Mesenteric fat pad (tissue), 1 donor: ENCODE results near the gene ZBTB20. TPM values are rescaled to one million over a fixed set of nuclear protein-coding genes. Genes with fewer than 3 reads are reported as not detected.

Experiments used
- DNase-seq: peaks from one replicate; pipeline ENCODE4 v3.0.0-alpha.2; 2020; ENCODE audit warnings: low spot score
- total RNA-seq: library from RNA; stranded (reverse); fragmentation: NEBNext Ultra II Directional; extraction: Animal tissue kit (Norgen Biotek cat#: 25700); gene quantifications from one replicate; pipeline ENCODE4 v1.2.1, GENCODE V29; 2021
- donor health status: DM: yes; HTN: yes; CAD: no.

The ZBTB20 gene
- total RNA-seq, 1 donor from 2014 or later = 54.4 TPM

DNA sequence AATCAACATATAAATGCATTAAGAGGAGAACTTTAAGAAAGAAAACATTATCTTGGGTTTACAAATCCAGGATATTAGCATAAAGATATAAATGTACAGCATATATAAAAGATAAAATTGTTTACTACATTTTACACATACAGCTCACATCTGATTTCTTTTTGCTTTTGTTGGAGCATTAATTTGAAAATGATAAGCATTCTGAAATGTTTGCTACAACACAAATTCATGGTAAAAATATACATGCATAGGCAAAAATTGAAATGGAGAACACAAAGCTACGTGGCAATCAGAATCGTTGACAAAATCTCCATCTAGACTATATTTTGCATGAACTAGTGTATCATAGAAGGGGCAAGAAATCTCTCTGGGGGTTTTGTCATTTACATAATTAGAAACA is 694.2 kb downstream of the ZBTB20 start:
- DNase-seq = no peak

DNA sequence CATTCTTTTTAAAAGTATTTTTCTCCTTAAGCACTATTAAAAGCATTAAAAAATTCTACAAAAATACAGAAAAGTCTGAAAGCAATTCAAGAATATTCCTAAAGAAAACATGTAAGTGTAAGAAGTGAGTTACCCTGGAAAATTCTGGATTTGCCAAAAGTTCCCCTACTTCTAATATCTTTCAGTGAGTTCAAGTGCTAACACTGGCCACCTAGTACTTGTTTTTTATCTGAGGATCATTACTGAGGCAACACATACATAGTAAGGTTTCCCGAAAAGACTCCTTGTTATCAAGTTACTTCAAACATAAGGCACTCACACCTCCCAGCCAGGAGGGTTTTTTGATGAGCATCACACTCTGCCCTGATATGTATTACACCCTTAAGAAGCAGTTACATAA is 694.8 kb downstream of the ZBTB20 start:
- no peak for DNase-seq

DNA sequence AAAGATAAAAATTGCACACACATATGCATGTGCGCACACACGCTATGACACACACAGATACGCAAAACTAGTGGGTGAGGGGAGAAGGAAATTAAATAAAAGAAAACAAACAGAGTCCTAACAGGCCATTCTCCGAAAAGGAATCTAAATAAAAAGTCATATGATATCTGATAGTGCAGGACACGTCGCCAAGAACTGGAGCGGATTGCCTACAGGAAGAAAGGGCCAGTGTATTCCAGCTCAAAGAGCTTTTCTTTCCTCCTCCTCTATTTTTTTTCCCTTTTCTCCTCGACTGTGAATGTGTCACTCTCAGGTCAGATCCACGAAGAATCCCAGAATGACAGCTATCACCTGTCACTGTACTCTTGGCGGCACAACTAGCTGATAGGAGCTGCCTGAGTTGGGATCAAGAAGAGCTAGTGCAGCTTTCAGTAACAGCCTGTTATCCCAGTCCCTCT is 695.5 kb downstream of the ZBTB20 start:
- no peak for DNase-seq

DNA sequence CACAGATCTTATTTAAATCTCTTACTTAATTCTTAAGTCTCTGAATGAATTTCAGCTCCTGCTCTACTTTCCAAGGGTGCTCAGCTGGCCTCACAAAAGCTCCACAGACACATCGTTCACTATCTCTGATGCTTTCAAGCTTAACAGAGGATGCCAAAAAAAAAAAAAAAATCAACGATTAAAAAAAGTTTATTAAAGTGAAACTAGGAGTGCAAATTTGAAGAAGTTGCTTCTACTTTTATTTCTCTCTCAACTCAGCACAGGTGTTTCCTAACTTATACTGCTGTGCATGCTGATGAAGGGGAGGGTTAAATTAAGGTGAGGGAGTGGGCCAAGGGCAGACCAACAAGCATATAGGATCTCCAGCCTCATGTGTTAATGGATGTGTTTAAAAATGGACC is 696.0 kb downstream of the ZBTB20 start:
- DNase-seq = no peak

DNA sequence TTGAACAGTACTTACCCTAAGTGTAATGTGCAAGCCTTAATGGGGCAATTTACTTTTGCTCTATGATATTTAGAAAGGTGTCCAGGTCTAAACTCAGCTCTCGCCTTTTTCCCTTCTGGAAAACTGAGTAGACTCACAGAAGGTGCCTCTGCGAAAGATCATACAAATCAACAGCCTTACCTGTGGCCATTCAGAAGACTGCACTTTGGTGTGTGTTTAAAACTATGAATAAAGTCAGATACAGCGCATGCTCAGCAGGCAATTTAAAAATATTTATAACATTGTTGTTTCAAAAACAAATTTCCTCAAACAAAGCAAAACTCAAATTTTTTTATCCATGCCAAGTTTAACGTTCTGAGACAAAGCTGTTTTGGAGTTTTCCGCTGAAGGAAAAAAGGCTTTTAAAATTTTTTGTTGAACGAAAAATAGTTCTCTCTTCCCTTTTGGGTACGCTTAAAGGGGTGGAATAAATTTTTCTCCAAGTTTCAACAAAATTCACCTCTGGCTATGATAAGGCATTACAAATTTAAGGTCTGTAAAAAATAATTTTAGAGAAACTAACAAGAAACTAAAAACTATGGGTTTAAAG is 697.0 kb downstream of the ZBTB20 start:
- DNase-seq = no peak

DNA sequence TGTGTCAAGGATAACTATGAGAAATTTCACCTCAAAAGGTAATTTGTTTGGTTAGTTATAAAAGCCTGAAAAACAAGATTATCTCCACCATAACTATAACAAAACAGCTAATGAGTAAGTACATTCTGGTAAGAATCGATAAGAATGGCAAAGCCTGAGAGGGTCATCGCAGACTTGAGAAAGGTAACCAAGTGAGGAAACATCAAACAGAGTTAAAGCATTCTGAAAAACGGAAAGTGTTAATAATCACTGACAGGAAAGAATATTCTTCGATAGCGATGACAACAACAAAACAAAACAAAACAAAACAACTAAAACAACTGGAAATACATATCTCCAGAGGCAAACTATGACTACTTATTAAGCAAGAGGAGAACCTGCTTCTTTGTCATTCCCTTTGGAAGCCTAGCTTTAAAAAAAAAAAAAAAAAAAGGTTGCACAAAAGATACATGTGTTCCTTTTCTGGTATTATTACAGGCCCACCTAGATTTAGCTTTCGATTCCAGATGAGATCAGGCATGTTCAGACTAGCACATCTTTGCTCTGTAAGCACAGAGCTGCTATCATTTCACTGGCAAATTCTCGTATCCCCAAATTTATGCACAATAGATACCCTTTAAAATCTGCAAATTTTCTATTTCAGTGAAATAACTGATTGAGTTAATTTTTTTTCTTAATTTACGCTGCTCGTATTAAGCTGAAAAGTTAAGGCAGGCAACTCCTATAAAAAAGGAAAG is 697.6 kb downstream of the ZBTB20 start:
- DNase-seq = no peak

DNA sequence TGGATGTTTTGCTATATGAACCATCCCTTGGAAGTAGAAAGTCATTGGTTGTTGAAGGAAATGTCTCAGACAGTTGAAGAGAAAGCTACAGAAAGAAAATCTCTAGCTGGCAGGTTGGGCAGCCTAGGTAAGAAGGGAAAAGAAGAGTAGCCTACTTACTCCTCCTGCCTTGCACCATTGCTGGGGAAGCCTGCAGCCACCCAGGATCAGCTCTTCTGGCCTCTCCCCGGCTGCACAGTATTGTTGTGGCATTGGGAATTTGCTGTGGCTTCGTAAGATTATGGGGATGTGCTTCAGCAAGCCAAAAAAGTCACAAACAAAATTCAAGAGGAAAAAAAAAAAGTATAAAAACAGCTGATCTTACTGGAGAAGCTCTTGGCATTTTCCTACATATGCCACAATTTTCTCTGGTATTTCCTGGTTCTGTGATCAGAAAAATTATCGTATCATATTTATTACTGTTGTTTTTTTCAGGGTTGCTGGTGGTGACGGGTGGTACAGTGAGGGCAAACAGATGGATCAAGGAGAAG is 699.1 kb downstream of the ZBTB20 start:
- no peak for DNase-seq

DNA sequence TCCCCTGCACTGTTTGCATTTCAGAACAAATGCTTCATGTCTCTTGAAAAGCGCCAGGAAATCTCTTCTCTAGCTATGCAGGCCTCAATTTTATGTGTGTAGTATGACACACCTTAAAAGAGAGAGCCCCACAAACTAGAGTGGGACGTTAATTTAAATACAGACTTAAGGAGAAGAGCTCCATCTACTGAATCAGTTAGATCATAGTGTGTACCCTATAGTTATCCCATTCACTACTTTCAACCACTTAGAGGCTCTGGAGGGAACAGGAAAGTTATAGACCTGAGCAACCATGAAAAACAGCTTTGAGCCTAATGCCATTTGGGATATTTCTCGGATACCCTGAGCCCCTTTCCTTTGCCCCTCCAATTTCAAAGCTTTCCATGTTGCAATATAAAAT is 699.5 kb downstream of the ZBTB20 start:
- DNase-seq = no peak

DNA sequence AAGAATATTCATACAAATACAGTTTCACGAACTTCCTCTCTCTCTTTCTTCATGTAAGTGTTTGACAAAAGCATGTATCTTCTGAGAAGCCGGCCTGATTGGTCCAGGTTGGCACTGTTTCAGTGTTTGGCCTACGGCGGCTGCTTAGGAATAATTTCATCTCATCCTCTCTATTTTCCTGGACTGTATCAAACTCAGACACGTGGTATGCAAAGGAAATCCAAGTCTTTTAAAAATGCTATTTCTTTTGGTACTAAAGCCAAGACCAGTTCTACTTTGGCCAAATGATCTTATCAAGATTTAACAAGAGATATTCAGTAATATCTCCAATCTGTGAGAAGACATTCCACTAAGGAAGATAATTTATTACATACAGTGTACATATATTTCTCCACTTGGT is 700.5 kb downstream of the ZBTB20 start:
- DNase-seq = no peak

DNA sequence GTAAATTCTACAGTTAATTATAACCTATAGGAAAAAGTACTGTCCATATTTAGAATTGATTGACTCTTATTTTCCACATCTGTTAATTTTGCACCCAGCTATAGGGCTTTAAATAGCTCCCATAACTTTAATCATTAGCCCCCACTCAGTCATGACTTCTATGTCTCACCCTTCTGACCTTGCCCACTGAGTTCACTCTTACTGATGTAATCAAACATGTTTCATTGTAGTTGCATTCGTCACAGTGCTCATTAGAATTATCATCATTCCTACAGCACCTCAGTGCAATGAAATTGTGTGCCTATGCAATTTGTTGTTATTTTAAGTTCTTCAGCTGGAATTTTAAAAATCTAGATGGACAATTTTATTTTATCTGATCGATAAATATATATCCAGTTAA is 701.9 kb downstream of the ZBTB20 start:
- DNase-seq = no peak

DNA sequence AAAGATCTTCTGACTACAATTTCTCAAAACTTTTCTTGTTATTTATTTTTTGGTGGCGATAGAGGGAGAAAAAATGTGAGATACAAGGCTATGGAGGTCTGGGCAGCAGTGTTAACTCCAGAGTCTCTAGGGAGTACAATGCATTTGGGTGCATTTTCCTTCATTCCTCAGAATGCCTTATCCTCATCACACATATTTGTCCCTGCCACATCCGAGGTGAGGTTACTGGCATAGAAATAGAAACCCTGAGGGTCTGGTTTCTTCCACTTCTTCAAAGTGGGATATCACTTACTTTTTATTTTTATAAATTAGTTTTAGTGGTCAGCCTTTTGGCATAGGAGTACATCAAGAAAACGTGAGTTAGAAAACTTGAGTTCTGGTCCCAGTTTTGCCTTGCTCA is 702.9 kb downstream of the ZBTB20 start:
- DNase-seq = no peak

DNA sequence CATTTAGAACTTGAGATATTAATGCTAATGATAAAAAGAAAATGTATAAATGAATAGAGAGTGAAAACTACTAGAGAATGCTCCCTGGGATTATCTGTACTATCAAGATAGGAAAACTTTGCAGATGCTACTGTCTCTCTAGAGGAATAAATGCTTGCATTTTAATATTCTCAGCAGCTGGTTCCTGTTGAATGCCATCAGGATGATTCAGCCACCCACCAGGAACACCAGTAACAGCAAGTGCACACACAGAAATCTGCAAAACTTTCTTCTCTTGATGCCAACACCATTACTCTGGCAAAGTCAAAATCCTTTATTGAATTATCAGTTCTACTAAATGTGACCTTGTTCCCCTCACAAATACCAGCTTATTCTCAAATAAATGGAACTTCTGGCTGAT is 704.8 kb downstream of the ZBTB20 start:
- no peak for DNase-seq

DNA sequence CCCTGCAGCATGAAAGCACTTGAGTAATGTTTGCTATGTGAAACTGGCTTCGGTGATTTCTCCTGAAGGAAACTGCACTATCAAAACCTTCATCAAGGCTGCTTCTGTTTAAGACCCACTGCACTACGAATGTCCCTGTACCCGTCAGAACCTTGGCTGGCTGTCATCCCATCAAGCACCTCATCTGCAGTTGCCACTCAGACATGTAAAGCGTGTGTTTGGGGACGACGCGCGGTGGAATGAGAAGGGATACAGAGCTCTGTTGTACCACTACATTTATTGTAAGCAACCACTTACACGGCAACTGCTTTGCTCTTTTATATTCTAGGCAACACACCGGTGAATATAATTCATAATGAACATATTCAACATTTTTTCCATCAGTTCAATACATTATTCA is 705.7 kb downstream of the ZBTB20 start:
- DNase-seq = no peak

DNA sequence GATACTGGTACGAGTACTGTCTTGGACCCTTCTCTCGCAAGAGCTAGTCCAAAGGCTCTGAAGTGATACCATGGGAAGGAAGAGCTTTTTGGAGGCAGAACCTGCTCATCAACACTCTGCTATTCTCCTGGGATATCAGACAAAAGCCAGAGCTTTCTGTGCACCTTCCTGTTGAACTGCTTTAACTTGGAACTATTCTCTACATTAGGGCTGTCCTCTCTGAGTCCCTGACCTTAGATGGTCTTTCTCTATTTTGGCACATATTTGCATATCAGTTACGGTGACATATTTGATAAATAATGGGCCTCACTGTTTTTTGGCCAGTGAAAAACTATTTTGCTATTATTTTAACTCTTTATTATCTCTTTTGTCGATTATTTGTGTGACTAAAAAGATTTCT is 706.4 kb downstream of the ZBTB20 start:
- no peak for DNase-seq

DNA sequence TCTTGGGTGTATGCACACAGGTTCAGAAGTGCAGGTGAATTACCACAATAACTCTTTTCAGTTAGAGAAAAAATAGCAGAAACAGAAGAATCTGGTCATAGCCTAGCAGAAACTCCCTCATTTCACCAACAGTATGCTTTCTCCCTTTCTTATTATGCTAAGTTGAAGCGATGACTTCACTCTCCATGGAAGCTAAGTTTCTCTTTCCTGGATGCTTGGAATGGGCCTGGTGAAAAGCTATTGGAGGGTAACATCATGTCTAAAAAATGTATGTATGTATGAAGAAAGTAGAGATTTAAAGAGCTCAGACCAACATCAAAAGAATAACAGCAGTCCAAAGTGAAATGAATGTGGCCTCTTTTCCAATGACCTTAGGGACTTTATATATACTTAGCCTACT is 707.8 kb downstream of the ZBTB20 start:
- no peak for DNase-seq

DNA sequence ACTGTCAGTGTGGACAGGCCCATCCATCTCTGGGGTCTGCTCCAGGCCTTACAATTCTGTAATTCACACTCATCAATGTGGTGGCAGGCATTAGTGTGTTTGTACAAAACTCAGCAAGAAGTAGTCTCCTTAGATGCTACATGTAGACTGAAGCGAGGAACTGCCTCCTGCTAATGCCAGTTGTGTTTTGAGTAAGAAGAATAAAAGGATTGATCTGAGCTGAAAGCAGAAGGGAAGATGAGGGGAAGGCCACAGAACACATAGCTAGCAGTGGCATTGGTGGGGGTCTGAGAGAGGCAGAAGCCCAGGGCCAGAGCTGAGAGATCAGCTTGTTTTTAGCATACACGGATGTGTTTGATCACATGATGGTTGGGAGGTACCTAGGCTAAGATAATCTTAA is 709.2 kb downstream of the ZBTB20 start:
- no peak for DNase-seq

DNA sequence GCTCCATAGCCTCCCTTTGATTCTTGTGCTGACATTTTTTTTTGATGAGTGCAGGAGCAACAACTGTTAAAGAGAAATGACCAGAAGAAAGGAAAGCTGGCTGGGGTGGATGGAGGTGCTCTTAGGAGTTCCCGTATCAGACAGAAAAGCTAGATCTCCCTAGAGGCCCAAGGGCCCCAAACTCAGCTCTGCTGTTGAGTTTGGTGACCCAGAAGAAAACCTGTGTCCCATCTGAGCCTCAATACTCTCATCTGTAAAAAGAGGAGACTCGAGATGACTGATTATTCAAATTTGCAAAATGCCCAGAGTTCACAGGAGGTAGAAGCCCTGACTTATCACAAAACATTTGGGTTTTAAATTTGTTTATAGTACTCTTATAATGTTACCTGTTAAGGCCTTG is 710.9 kb downstream of the ZBTB20 start:
- DNase-seq = no peak

DNA sequence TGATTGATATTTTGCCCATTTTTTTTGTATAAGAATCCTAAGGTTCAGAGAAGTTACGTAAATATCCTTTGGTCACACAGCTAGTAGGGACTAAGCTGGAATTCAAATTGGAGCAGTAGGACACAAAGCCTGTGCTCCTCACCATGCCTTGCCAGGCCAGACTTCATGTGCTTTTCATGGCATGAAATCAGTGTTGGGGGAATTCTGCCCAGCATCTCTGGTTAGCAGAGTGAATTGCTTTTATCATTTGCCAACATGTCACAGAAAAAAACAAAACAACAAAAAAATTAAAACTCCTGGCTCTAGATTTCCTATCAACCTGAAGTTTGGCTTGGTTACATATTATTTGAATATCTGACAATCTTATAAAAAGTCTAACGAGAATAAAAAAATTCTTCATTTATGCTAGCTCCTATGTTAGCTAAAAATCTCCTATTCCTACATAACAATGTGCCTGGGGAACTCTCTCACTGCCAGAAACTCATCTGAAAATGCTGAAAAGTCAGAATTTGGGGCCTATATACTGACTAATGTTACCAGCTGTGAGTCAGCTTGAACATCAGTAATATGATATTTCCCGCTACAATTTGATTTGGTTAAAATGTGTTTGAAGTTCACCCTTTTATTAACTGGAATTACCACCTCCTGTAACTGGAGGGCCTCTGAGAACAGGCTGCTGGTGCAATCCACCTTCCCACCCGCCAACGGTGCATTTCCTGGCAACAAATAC is 711.5 kb downstream of the ZBTB20 start:
- no peak for DNase-seq

DNA sequence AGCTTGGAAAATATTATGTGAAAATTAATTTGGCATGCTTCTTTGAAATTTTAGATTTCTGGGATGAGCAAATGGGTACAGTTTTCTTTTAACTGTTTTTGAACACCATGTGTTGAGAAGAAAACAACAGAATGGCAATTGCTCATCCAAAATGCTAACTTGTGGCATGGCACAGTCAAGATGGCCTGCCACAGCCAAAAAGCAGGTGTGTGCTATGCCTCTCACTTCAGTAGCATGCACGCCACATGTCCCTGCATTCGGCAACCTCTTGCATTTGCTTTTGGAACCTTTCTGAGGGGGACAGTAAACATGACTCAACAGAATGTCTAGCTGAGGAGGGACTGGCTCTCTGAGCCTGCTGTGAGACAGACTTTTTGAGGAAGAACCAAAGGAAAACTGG is 714.8 kb downstream of the ZBTB20 start:
- DNase-seq = no peak

DNA sequence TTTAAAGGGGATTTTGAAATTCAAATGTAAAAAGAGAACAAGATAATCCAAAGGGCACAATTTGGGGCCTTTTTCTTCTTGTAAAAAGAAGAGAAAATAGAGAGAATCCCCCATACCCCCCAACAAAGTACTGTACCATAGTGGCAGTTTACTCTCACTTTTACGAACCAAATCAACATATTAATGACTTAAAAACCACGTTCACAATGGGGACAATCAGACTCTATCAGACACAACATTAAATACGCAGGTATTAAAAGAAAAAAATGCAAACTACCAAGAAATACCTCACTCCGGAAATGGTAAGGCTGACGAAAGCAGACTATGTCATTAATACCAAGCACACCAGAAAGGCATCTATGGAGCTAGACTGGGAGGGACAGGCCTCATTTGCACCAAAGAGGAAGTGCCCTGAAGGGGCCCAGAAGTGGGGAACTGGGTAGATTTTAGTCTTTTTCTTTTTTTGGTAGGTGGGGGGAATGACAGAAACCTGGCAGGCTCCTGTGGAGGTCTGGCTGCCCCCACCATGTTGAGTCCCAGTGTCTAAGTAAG is 719.0 kb downstream of the ZBTB20 start:
- DNase-seq = no peak

DNA sequence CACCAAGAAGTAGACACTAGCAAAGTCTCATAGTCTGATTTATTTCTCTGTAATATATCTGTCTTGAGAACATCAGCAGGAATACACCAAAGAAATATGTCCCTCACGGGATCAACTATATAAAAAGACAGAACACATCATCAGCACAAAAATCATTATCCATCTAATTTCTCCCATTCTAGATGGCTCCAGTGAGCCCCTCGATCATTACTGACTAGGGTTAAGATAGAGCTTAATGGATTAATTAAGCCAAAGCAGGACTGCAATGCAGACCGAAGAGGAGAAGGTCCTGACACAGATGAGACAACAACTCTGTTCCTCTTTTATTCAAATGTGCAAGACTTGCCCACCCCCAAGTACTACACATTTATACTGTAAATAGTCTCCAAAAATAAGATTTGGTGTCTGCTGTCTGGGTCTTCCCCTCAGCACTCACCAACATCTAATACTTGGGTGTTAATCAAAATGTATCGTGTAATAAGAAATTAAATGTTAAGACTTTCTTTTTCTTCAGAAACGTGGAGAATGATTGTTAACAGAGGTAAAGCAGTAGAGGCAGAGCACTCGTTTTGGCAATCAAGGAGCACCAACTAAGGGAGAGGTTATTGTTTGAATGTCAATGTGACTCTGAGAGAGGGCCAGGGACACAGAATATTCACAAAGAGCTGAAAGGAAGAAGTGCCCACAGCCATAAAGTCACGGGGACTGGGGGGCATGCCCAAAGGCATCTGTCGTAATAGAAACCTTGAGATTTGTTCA is 719.6 kb downstream of the ZBTB20 start:
- no peak for DNase-seq
